OCI-M2 (cell line): ENCODE results near the gene LRRC34.

Experiments used
- DNase-seq: peaks from one replicate; lab custom pipeline; 2025; ENCODE audit not compliant: unreplicated experiment; lab: John Stamatoyannopoulos, UW

LRRC34 gene

DNA sequence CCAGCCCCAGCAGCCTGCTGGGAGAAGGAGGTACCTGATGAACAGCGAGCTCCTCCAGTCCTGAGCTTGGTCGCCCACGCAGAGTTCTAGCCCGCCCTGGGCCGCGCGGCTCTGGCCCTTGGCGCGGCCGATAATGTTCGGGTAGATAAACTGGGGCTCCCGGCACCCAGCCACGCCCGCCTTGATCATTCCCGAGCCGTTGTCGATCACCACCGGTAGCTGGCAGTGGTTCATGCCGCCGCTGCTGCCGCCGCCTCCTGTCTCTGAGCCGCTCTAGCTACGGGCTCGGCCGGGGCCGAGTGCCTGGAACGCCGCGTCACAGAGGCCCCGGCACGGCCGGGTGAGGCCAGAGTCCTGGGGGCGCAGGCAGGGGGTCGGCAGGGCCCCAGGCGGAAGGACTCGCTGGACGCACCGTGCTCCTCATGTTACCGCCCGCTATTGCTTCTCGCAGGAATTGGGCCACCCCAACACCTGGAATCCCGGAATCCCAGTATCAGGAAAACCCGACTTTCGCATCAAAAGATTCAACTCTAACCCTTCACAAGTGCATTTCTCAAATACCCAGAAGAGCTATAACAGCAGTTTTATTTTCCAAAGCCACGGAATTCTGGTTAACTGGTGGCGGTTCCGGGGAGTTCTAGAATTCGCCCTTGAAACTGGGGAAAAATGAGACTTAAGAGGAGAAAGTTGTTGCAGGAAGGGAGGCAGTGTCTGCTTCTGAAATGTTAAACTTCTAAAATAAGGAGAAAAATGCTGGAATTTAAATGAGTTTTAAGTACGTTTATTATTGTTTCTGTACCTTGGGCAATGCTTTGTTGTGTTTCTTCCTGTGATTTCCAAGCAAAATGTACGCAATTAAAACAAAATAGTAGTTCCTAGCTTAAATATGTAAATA is 43.2 kb downstream of the LRRC34 start, which contains the start of gene ACTRT3:
ACTRT3 (minus strand) TSS at position 275 of the 895 bp plus-strand sequence; CDS start at position 234, 41 bp downstream.
- DNase-seq = peak; percentile 45

DNA sequence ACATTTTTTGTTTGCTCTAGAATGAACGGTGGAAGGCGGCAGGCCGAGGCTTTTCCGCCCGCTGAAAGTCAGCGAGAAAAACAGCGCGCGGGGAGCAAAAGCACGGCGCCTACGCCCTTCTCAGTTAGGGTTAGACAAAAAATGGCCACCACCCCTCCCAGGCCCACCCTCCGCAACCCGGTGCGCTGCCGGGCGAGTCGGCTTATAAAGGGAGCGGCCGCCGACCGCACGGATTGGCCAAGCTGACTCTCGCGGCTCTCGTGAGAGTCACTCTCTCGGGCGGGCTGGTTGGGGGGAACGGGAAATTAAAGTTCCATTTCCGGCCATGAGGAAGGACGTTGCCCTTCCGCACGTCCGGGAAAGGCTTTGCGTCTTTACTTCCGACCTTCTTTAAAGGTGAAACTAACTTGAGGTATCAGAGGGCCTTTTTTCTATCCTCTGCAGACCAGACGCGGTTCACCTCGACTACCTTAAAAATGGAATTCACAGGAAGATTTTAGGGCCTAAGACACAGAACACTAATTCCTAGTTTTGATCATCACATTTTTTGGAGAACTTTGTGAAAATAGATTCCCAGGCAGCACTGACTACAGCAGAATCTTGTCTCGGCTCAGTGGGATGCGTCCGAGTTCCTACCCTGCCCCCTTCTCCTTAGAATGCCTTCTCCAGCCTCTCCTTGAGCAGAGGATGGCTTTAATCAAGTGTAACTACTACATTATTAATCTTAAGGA is 47.7 kb downstream of the LRRC34 start, which contains the start of gene TERC:
TERC (minus strand) TSS at position 179 of the 731 bp plus-strand sequence.
- DNase-seq = no peak

DNA sequence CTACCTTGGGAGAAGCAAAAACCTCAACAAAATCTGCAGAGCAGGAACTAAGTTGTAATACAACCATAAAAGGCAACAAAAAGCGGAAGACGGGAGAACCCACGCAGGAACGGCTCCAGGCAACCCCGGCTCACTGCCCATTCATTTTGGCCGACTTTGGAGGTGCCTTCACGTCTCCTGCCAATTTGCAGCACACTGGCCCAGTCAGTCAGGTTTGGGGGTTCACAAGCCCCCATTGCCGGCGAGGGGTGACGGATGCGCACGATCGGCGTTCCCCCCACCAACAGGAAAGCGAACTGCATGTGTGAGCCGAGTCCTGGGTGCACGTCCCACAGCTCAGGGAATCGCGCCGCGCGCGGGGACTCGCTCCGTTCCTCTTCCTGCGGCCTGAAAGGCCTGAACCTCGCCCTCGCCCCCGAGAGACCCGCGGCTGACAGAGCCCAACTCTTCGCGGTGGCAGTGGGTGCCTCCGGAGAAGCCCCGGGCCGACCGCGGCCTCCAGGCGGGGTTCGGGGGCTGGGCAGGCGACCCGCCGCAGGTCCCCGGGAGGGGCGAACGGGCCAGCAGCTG is 48.3 kb downstream of the LRRC34 start:
- DNase-seq = no peak

DNA sequence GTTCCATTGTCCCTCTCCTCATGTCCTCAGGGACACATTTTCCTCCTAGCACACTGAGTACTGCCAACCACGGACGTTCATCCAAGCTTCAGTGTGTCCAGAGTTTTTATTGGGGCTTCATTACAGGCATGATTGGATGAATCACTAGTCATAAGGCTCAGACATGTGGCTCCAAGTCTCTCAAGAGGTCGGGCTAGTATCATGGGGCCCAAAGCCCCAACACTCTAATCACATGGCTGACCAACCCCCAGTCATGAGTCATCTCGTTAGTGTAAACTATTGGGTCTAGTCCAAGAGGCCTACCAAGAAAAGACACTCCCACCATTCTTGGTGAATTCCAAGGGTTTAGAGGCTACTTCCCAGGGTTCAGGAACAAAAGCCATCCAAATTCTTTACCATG is 52.2 kb downstream of the LRRC34 start:
- no peak for DNase-seq

DNA sequence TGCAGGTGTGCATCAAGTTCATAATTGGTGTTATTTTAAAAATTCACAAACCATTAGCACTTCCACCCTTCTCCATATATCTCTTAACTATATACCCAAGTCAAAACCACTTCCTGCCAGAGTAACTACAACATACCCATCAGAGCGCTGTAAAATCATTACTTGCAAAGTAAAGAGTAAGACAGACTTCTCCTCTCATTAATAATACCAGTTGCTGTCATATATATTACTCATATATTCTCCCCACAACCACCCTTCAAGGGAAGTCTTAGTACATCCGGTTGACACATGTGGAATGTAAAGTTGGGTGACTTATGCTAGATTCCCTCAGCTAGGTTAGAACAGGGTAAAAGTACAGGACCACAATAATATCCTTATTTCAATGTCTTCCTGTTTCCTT is 53.4 kb downstream of the LRRC34 start:
- no peak for DNase-seq

DNA sequence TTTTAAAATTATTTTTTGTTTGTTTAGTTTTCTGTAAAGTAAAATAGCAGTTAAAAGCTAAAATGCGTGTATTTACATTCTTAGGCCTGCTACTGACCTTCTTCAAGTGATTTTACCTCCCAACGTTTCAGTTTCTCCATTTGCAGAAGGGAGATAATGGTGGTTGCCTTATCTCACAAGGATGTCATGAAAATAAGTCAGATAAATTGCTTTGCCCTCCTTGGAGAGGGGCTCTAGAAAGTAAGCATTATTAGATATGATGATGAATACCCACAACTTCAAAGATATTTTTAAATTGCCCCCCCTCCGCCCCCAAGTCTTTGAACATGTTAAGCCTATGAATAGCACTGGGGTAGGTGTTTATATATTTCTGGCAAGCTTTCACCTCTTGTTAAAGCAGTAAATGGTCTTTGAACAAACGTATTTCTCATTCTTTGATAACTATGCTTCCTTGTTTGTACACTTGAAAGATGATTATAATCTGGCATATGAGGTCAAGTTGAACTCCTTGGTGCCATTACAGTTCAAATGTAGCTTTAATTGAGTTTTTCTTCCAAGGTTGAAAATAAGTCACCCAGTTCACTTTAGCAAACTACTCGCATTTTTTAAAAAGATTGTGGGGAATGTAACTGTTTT is 54.2 kb downstream of the LRRC34 start:
- no peak for DNase-seq

DNA sequence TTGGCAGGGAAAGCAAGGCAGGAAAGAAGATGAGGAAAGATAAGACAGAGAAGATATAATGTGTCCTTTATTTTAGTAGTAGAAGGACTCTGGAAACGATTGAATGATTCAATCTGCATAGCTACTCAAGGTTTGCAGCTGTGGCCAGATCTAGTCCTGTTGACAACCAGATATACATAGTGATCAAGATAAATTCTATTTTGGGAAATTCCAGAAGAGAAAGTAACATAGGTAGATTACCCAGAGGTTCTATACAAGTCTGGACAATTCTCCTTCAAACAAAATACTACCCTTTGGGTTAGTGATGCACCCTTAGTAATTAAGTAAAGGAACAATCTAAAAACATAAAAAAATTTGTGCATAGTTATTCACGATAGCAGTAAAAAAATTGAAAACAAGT is 57.2 kb downstream of the LRRC34 start:
- DNase-seq = no peak

DNA sequence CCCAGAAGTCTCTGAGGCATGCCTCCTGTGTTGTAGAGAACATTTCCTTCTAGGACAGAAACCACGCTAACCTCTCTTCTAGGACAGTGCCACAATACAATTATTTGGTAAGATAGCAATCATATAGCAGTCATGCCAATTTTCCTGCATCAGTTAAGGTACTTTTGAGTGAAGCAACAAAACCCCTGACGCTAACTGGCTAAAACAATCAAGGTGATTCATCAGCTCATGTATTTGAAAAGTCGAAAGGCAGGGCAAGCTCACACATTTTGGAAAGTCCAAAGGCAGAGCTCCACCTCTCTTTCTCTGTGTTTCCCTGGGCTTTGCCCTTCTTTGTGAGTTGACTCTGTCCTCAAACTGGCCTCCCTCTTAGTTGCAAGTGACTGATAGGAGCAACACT is 58.0 kb downstream of the LRRC34 start:
- DNase-seq = no peak

DNA sequence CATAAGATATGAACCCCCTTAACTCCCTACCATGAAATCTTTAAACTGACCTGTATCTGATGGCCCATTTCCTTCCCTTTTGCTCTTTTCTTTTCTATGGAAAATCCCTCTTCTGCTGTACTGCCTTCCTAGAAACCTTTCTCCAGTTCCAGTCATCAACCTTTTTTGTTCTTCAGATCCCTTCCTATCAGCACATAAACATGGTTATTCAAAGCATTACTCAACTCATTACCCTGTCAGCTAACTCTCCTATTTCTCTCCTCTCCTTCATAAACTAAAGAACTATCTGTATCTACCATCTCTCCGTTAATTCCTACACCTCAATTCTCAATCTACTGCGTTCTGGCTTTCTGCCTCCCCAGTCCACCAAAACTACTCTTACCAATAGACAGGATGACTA is 60.8 kb downstream of the LRRC34 start:
- DNase-seq = no peak

DNA sequence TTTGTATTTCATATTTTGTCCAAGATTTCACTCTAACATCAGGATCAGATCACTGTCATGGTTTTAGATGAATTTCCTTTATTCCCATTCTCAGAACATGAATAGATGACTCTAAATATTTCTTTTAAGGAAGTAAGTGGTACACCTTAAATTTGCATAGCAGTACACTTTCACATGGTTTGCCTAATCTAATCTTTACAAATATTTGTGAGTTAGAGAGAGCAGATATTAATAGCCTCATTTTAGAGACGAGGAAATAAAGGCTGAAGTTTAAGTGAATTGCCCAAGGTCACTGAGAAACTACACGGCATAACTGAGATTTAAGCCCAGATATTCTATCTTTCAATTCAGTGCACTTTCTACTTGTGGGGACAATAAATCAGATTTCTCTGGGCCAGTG is 62.0 kb downstream of the LRRC34 start:
- DNase-seq = no peak

DNA sequence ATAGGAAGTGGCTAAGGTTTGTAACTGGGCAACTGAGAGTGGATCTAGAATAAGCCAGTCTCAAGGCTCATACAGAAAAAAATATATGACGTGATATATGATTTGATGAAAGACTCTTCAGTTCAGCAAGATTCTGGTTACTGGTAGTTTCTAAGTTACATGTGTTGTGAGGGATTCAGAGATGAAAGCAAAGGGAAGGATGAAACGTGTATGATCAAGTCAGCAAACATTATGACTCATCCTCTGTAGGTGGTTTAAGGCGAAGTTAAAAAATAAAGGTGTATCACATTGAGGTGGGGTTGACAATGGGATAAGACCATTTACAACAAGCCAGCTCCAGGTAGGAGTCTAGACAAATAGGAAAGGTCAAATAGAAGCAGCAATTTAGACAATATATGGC is 64.0 kb downstream of the LRRC34 start:
- DNase-seq = no peak

DNA sequence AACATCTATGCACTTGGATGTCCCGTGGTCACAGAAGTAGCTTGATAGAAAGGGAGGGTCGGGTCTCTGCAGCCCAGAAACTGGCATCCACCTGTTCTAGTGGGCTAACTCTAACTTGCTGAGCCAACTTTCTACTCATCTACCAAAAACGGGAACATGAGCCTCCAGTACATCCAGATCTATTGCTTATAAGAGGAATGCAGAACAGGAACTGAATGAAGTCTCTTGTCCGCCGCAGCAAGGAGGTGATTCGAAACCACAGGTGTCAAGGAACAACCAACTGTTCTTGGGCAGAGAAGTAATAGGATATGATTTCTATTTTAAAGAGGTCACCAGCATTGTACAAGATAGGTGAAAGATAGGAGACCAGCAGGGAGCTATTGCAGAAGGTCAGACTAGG is 65.8 kb downstream of the LRRC34 start:
- DNase-seq = no peak

DNA sequence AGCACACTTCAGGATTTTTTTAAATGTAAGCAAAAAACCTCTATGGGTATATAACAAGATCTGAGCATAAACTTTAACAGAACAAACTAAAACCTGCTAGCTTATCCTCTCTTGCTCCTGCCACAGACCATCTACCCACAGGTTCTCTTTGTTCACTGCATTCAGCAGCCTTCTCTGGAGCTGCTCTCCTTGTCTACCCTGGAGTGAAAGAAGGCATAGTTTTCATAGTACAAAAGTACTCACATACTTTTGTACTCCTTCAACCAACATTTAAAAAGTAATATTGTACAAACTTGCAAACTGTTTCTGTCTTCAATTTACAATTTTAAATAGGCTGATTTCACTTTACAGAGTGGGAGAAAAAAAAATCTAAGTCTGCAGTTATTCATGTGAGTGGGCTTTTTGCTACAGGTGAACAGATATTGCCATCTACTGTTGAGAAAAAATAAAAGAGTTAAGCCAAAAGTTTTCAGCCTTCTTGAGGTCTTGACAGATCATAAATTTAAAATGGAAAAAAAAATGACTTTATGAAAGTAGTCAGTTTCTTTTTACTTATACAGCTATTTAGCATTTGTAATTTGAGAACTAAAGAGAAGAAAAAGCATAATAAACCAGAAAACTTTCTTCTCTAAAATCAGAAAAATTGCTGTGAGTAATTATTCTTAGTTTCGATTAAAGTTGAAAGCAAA is 68.2 kb downstream of the LRRC34 start:
- DNase-seq = no peak
